Ectodermal cell (in vitro differentiated cells): Measurements from ENCODE around the gene ITK.

Experiments
- H3K27ac ChIP-seq: 2 replicates; pipeline ENCODE4 v1.7.0; 2013; ENCODE audit warnings: mild to moderate bottlenecking, low read depth, low read length; ENCODE audit not compliant: insufficient read depth, poor library complexity, severe bottlenecking
- H3K27me3 ChIP-seq: 2 replicates; pipeline ENCODE4 v1.7.0; 2013; ENCODE audit warnings: mild to moderate bottlenecking, low read length; ENCODE audit not compliant: insufficient read depth, control insufficient read depth, poor library complexity, severe bottlenecking
- H3K36me3 ChIP-seq: one replicate; pipeline ENCODE4 v1.7.0; 2013; ENCODE audit warnings: low read length; ENCODE audit not compliant: control insufficient read depth, insufficient read depth
- H3K4me1 ChIP-seq: one replicate; pipeline ENCODE4 v1.7.0; 2013; ENCODE audit warnings: low read length; ENCODE audit not compliant: control insufficient read depth, insufficient read depth
- H3K4me3 ChIP-seq: 2 replicates; pipeline ENCODE4 v1.7.0; 2013; ENCODE audit warnings: low read depth, low read length, control low read depth; ENCODE audit not compliant: insufficient read depth
- H3K9me3 ChIP-seq: 2 replicates; pipeline ENCODE4 v1.7.0; 2013; ENCODE audit warnings: mild to moderate bottlenecking, low read length, moderate library complexity; ENCODE audit not compliant: control insufficient read depth
- WGBS, 2 experiments: methylation state at CpG; one replicate each; pipeline ENCODE4 v1.1.7; 2013; ENCODE audit warnings: missing lambda C conversion rate in 2 of 2; 5-methylcytosine and 5-hydroxymethylcytosine counted together

Gene ITK

DNA sequence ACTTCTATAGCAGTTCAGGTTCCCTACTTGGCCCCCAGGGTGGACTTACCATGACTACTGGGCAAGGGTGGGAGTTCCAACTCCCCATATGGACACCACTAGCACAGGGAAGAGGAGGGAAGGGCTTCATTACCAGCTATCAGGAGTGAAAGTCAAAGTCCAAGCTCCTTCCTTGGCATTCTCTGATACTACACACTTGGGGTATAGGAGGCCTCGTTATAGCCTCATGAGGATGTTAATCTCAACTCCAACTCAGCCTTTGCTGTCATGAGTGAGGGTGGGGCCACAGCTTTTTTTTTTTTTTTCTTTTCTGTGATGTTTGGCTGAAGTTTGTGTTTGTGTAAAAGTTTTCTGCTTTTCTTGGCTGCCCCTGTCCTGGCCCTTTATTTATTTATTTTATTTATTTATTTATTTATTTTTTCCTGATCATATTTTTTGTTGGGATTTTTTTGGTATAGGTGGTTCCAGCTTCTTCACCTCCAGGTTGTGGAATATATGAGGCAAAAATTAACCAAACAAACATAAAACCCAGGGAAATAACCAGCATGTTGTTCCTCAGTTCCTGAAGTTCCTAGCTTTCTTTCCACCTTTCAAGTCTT, 23.2 kb upstream of the ITK start:
- no peaks in the 10 kb centered on the region for H3K9me3 ChIP-seq
- no peak overlapping the region for H3K27ac ChIP-seq
- H3K4me1 ChIP-seq = no peaks in the 10 kb centered on the region
- H3K27me3 ChIP-seq = no peaks in the 10 kb centered on the region
- H3K36me3 ChIP-seq = no peaks in the 10 kb centered on the region
- no peak overlapping the region for H3K4me3 ChIP-seq
- 83 to 95% methylated on average over 1 of the region's 1 CpG for WGBS, 2 experiments

DNA sequence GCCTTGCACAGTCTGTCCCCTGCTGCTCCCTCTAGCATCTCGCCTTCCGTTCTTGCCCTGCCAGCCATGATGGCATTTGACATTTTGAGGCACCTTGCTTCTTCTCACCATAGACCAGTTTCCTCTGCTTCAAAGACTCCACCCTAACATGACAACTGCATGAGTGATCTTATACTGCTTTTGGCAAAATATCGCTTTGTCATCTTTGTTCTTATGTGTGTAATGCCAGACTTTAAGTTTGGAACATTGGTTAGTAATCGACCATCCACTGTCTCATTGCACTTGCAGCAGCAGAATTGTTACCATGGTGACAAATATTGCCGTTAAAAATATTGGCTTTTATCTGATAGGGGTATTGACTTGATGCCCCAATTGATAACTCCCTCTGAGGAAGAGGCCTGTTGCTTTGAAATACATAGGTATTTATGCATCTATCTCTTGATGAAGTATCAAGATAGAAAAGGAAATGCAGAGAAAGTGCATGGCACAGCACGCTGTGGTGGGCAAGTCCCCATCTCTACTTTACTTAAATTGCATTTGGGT, 21.4 kb upstream of the ITK start:
- Histone ChIP-seq H3K27ac (no peak overlapping the region), H3K36me3 (no peaks in the 10 kb centered on the region), H3K9me3 (no peaks in the 10 kb centered on the region), H3K27me3 (no peaks in the 10 kb centered on the region), H3K4me1 (no peaks in the 10 kb centered on the region), H3K4me3 (no peak overlapping the region)
- WGBS, 2 experiments = 94 to 95% methylated on average over 5 to 6 of the region's 6 CpGs

DNA sequence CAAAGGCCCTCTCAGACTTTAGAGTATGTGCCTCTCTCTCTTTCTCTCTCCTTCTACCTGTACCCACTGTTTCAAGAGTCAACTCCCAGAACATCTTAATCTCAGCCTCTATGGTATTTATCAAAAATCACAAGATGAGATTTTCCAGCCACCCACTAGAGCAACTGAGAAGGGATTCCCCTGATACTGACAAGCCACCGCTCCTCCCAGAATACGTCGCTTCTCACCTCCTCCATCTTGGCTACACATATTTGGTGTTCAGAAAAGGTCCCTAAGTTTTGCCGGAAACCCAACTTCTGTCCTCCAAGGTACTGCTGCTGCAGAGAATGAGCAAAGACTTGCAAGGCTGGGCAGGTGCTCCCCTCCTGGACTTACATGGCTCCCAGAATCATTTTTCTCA, 20.6 kb upstream of the ITK start:
- WGBS, 2 experiments = 95 to 98% methylated on average over 4 of the region's 4 CpGs
- Histone ChIP-seq H3K9me3 (no peaks in the 10 kb centered on the region), H3K27ac (no peak overlapping the region), H3K4me3 (no peak overlapping the region), H3K36me3 (no peaks in the 10 kb centered on the region), H3K4me1 (no peaks in the 10 kb centered on the region), H3K27me3 (no peaks in the 10 kb centered on the region)

DNA sequence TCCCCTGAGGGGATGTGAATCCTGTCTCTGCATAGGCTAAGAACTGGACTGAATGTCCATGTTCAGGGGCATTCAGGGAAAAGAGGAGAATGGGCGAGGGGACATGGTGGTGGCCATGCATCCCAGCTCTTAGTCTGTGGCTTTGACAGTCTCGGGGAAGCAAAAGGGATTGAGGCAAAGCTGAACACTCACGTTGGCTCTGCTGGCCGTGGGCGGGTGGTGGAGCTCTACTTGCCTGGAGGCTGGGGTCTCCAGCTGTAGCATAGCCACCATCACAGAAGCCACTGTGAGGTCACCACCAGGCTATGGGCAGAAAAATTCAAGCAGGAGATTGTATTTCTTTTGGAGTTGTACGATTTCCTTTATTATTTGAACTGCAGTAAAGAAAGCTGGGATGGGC, 18.6 kb upstream of the ITK start:
- no peak overlapping the region for H3K4me3 ChIP-seq
- H3K27ac ChIP-seq = no peak overlapping the region
- no peaks in the 10 kb centered on the region for H3K9me3 ChIP-seq
- no peaks in the 10 kb centered on the region for H3K27me3 ChIP-seq
- WGBS, 2 experiments = 91 to 92% methylated on average over 6 of the region's 6 CpGs
- peaks cover 2% of the 10 kb centered on the region for H3K4me1 ChIP-seq
- no peaks in the 10 kb centered on the region for H3K36me3 ChIP-seq

DNA sequence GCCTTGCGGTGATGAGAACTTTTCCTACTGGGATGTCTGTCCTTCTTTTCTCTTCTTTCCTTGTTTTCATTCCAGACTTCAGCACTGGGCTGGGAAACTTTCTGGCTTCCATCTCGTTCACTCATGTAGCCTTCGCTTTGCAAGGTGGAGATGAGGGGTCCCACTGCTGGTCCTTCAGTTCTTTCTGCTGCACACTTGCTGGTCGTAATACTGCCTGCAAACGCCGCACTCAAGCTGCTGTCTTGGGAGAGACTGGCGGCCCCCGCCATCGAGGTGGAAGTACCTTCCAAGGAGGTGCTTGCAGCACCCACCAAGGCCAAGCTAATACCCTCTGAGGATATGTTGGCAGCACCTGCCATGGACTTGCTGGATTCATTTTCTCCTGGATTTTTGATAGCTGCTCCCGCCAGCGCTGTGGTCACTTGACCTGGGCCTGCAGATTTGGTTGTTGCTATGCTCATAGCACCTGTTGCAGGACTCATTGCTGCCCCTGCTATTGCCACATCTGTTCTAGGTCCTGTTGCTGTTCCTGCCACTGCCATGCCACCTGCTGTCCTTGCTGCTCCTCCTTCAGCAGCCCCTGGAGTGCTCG, 17.6 kb upstream of the ITK start:
- Histone ChIP-seq H3K27ac (no peak overlapping the region), H3K27me3 (no peaks in the 10 kb centered on the region), H3K36me3 (no peaks in the 10 kb centered on the region), H3K9me3 (no peaks in the 10 kb centered on the region), H3K4me1 (peaks cover 2% of the 10 kb centered on the region), H3K4me3 (no peak overlapping the region)
- 95% methylated on average over 12 of the region's 12 CpGs for WGBS, 2 experiments

DNA sequence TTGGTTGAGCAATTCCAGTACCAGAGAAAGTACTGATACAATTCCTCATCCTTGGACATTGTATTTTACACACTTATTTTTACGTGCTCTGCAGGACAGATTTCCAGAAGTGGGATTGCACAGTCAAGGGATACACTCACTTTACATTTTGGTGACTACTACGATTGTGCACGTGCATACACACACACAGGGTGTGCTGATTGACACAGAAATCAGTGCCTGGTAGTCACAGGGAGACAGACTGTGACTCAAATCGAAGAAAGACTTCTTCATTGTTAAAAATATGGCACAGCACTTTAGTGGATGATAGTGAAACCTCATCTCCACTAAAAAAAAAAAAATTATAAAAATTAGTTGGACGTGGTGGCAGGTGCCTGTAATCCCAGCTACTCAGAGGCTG, 16.1 kb upstream of the ITK start:
- 91 to 94% methylated on average over 5 of the region's 5 CpGs for WGBS, 2 experiments

DNA sequence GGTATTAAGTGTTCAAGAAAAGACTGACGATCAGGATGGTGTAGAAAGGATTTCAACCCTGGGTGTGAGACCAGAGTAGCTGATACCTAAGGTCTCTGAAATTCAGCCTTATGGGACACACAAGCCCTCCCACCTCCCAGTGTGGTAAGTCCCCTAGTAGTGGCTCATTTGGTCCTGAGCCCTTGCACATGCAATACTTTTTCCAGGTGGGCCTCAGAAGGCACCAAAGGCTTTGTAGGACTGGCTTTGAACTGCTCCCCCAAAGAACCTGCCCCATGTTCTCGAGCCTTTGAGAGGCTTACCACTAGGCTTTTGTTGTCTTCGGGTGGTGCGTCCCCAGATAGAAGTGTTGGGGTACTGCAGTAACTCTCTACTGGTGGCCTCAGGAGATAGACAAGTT, 15.4 kb upstream of the ITK start:
- H3K36me3 ChIP-seq = no peaks in the 10 kb centered on the region
- no peaks in the 10 kb centered on the region for H3K27me3 ChIP-seq
- 91 to 97% methylated on average over 4 of the region's 4 CpGs for WGBS, 2 experiments
- H3K4me1 ChIP-seq = peaks cover 2% of the 10 kb centered on the region
- no peak overlapping the region for H3K4me3 ChIP-seq
- H3K27ac ChIP-seq = no peak overlapping the region
- no peaks in the 10 kb centered on the region for H3K9me3 ChIP-seq

More for the DNA sequence above, 16.1 kb upstream of the ITK start:
- H3K4me3 ChIP-seq = no peak overlapping the region
- H3K9me3 ChIP-seq = no peaks in the 10 kb centered on the region
- no peak overlapping the region for H3K27ac ChIP-seq
- H3K27me3 ChIP-seq = no peaks in the 10 kb centered on the region
- peaks cover 2% of the 10 kb centered on the region for H3K4me1 ChIP-seq
- H3K36me3 ChIP-seq = no peaks in the 10 kb centered on the region

DNA sequence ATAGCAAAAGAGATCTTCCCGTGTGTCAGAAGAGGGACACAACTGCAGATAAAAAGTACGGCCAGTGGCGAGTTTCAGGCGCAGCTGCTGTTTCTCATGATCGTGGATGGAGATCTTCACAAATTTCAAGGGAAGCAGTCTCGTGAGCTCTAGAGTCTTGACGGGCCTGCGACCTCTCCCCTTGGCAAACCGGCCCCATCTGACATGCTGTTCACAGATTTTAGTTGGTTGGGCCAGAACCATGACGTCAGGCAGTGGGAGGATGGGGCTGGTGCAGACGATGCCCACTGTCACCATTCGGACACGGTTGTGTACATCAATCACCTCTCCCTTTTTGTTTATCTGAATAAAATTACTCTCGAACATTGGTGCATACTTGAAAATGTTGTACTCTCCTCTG, 15.0 kb upstream of the ITK start:
- no peak overlapping the region for H3K4me3 ChIP-seq
- WGBS, 2 experiments = 93 to 96% methylated on average over 14 of the region's 14 CpGs
- H3K36me3 ChIP-seq = no peaks in the 10 kb centered on the region
- no peaks in the 10 kb centered on the region for H3K27me3 ChIP-seq
- H3K9me3 ChIP-seq = no peaks in the 10 kb centered on the region
- H3K4me1 ChIP-seq = peaks cover 2% of the 10 kb centered on the region
- H3K27ac ChIP-seq = no peak overlapping the region

DNA sequence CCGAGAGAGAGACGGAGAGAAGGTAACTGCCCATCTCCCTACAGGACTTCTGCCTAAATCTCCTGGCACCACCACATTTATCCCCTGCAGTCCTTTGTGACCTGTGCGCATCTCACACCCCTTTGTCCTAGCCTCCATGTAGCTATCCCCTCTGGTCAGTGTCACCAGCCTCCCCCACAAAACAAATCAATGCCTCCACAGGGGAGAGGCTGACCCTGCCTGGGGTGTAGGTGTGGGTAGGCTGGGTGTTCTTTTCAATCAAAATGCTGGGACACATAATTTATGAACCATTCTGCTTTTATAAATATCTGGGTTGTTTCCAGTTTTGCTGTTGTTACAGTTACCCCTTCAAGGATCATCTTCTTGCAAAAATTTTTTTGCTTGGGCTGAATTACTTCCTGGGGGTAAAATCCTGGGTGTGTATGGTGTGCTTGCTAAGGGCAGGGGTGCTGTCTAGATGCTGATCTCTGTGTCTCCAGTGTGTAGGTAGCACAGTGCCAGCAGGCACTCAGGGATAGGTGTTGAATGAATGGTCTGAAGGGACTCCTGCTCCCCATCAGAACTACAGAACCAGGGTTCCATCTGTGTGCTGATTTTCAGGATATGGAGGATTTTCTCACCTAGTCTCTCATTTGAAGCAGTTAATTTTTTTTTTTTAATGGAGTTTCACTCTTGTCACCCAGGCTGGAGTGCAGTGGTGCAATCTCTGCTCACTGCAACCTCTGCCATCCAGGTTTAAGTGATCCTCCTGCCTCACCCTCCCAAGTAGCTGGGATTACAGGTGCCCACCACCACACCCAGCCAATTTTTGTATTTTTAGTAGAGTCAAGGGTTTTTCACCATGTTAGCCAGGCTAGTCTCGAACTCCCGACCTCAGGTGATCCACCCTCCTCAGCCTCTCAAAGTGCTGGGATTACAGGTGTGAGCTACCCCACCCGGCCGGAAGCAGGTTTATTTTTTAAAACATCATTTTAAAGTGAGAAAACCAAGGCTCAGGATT, 14.1 kb upstream of the ITK start, which contains the start of gene GARIN3:
Gene GARIN3, minus strand, starts transcription at position 51 of the 1,000 bp plus-strand sequence. CDS start 96 bp downstream, outside the sequence.
- WGBS, 2 experiments = 87 to 92% methylated on average over 7 of the region's 7 CpGs
- no peak within 1 kb of the TSS for H3K4me3 ChIP-seq
- no peak within 1 kb of the TSS for H3K27ac ChIP-seq
- peaks cover 2% of the 10 kb centered on the region for H3K4me1 ChIP-seq
- no peaks in the 10 kb centered on the region for H3K27me3 ChIP-seq
- H3K9me3 ChIP-seq = no peaks in the 10 kb centered on the region
- H3K36me3 ChIP-seq = no peaks in the 10 kb centered on the region

DNA sequence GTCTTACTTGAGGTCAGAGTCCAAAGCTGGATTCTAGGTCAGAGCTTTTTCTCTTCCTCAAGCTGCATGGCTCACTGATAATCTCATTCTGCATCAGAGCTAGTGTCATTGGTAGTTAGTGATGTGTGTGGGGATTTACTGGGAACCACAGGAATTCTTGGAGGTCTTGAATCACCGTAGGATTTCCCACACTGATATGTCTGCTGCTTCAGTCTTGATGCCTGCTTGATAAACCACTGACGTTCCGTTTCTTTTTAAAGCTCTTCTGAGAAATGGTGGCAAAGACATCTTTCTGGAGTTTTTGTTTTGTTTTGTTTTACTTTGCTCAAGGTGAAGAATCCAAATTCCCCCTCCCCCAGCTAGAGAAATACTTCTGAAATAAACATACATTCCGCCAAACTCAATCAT, 13.4 kb upstream of the ITK start:
- H3K4me1 ChIP-seq = peaks cover 2% of the 10 kb centered on the region
- no peaks in the 10 kb centered on the region for H3K9me3 ChIP-seq
- WGBS, 2 experiments = 91 to 94% methylated on average over 4 of the region's 4 CpGs
- H3K36me3 ChIP-seq = no peaks in the 10 kb centered on the region
- no peak overlapping the region for H3K4me3 ChIP-seq
- H3K27me3 ChIP-seq = no peaks in the 10 kb centered on the region
- H3K27ac ChIP-seq = no peak overlapping the region
